ENCODE measurements around the gene ESPN.

ESPN gene

GRCh38 chr1:6499296-6499695 is 74.7 kb downstream of the ESPN start:
- no peak for DNase-seq (ENCODE audit: low spot score)

DNA sequence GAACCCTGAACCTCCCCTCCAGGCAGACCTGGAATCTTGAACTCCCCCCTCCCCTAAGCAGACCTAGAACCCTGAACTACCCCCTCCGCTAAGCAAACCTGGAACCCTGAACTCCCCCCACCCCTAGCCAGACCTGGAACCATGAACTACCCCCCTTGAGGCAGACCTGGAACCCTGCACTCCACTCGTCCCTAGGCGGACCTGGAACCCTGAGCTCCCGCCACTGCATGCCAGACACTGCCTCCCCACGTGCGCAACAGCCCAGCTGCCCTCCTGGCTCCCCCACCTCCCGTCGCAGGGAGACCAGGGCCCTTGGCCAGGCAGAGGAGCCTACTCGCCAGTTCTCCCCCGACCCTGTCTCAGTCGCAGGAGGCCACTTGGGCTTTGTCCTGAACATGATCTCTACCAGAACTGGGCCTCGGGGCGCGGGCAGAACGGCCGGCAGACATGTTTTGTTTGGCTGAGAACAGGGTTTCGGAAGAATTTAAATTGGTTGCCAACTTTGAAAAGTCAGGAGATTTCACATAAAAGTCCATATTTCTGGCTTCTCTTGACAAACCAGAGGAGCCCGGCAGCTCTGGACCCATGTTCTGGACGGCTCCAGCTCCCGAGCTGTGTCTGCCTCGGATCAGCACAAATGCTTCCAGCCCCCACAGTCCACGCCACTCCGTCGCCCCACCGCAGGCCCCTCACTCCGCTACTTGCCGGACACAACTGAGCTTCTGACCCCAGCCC is 76.1 kb downstream of the ESPN start:
- no peak for DNase-seq (ENCODE audit: low spot score)

GRCh38 chr1:6501279-6501813 is 76.8 kb downstream of the ESPN start:
- DNase-seq (ENCODE audit: low spot score), result no peak

DNA sequence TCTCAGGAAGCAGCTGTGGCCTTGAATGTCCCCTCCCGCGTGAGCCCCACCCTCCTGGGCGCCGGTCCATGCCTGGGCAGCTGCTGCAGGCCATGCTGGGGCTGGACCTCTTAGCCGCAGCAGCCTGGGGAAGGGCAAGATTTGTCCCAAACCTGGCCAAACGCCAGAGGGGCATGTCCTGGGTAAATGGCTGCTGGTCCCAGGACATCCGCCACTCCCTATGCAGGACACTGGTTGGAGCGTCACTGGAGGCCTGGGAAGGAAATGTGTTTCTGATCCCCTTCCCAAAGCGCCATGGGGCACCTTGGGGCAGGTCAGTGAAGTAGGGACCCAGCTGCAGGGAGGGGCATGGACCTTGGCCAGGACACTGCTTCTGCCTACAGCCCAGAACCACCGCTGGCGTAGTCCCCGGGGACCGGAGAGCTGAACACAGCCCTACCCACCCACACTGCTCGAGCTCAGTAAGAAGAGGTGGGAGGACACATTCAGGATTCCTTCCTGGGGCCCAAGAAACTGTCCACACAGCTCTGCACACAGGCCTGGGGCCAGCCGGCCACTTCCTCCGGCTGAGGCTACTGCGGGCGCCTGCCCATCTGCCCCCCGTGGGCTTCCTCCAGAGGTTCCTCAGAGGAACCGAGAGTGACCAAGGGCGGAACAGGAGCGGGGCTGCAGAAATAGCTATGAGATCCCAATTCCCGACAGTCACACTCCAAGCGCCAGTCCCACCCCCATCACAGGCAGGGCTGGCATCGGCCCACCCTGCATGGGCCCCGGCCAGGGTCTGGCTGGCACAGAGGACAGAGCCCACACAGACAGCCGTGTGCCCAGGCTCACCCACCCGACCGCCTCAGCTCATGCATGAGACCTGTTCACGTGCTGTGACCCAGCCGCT is 77.7 kb downstream of the ESPN start:
- DNase-seq (ENCODE audit: low spot score), result no peak

GRCh38 chr1:6503884-6504602 is 79.5 kb downstream of the ESPN start:
- no peak for DNase-seq (ENCODE audit: low spot score)

GRCh38 chr1:6504887-6505286 is 80.3 kb downstream of the ESPN start:
- DNase-seq (ENCODE audit: low spot score), result no peak

- DNase-seq (ENCODE audit: low spot score), result no peak
Observed at GRCh38 chr1:6505367-6506209, 81.0 kb downstream of the ESPN start.

- DNase-seq (ENCODE audit: low spot score), result no peak
Observed at GRCh38 chr1:6506210-6507036, 81.8 kb downstream of the ESPN start.

DNA sequence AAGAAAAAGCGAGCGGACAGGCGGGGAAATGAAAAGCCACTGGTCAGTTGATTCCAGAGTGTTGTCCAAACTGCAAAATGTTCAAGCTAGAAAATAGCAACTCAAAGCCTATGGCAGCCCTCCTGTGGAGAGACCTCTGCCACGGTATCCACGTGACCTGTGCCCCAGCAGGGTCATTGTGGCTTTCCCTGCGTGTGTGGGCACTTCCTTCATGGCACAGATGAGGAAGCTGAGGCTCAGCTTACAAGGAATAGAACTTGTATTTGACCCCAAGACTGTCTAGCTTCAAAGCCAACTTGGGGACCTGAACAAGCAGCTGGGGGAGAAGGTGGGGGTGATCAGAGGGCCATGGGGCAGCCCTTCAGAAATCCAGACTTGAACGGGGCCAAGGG is 82.5 kb downstream of the ESPN start:
- no peak for DNase-seq (ENCODE audit: low spot score)

DNA sequence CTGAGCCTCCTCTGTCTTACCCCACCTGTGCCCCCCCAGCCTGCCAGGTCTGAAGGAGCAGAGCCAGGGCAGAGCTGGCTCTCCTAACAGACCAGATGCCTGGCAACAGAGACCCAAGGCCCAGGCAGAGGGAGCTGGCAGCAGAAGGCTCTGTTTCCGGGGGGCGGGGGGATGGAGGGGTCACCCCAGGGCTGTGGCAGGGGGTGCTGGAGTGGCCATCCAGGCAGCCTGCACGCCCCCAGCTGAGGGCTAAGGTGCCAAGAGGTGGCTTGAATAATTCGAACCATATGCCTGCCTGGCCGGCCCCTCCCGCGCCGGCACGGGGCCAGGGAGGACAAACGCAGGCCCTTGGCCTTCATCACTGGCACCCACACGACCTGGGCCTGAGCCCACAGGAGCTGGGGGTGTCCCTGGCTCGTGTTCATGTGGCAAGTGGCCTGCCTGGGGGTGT is 82.9 kb downstream of the ESPN start:
- no peak for DNase-seq (ENCODE audit: low spot score)

DNA sequence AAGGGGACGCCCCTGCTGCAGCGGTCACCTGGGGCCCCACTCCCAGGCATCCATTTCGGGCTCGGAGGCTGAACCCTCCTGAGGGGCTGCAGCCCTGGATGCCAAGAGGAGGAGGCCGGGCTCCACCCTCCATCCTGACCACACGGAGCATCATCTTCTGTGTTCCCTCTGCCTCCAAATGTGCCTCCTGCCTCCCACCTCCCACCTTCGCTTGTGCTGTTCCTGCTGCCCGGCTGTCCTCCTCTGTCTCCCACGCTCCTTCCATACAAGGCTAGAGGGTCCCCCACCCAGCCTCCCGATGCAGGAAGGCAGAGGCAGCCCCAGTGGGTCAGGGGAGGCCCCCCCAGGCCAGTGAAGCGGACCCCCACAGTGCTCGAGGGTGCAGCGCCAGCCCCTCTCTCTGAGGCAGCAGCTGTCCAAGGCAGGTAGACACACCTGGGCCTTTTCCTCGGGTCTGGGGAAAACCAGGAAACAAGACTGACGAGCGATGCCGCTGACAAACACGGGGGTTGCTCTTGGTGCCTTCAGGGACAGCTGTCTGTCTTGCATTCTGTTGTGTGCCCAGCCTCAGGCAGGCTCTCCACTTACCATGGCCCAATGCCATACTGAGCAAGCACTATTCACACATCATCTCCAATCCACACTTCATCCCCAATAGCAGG is 83.7 kb downstream of the ESPN start:
- DNase-seq (ENCODE audit: low spot score), result no peak

- no peak for DNase-seq (ENCODE audit: low spot score)
Observed at GRCh38 chr1:6508816-6509189, 84.2 kb downstream of the ESPN start.

DNA sequence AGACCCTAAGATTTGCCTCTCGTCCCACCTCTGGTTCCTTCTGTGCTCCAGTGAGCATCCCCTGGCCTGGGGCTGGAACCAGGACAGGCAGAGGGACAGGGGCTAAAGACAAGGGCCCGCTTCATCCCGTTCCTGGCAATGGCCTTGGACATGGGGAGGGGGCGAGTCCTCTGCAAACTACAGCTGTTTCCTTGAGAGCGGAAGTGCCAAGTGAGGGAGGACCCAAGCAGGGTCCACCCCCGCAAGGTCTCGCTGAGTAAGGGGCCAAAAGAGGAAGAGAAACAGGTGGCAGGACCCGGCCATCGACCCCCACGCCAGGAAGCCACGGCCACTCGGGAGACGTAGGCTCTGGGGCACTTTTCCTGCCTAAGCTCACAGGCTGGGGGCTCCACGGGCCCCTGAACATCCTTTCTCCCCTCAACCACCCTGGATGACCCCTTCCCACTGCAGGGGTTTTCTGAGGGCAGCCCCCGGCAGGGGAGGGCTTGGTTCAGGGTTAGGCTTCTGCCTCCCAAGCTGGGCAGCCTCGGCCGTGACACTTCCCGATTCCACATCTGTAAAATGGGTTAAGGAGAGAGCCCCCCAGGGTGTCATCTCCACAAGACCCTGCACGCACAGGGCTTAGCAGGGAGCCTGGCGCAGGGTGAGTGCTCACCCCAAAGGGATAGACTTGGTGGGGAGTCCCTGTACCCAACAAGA is 84.8 kb downstream of the ESPN start:
- no peak for DNase-seq (ENCODE audit: low spot score)

DNA sequence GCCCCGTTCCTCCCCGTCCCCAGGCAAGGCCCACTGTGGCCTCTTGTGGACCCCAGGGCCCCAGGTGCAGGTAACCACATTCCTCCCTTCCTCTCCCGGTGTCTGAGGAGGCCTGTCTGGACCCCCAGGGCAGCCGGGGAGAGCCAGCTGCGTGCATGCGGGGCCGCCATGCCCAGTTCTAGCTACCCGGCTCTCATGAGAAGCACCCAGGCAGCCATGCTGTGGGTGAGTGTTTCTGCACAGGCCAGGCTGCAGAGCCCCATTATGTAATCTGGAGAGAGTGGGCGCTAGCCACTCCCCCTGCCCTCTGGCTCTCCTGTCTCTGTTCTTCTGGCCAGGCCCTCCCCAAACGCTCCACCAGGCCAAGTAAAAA is 85.3 kb downstream of the ESPN start:
- DNase-seq (ENCODE audit: low spot score), result no peak

- no peak for DNase-seq (ENCODE audit: low spot score)
Observed at GRCh38 chr1:6510493-6510892, 85.9 kb downstream of the ESPN start.

Data from kidney tubule cell (primary cell).